ENCODE results near the gene ANKRD34C. TPM values are rescaled to one million over a fixed set of nuclear protein-coding genes. Genes with fewer than 3 reads are reported as not detected.

ANKRD34C gene
- polyA plus RNA-seq, 1 of the 3 experiments (the other 2 are of a cell fraction): not detected

GRCh38 chr15:79233236-79233635 lies 49.3 kb upstream of the ANKRD34C start (continued):
- no peak for TF ChIP-seq USF2 (IDR thresholded peaks at IDR 0.05; ENCODE audit: borderline replicate concordance, low read depth, low read length)

- H3K36me3 ChIP-seq (replicated peaks in 1 of 2; ENCODE audit: control insufficient read depth in 1 of 2, insufficient read depth in 2 of 2, low read length in 1 of 2): no peaks in the 10 kb centered on the region
- H3K4me3 ChIP-seq (ENCODE audit: low read depth in 2 of 2, low read length in 1 of 2): no peak overlapping the region
- no peak for DNase-seq
- CTCF ChIA-PET: interaction anchor here (1.6 kb wide), 1 partner anchor 56 kb away, joined by 3 read pairs; no protein-coding TSS in a partner anchor
- TF ChIP-seq GATA2 (CRISPR knock-in tag; IDR thresholded peaks at IDR 0.05) (no peak), TAF1 (IDR thresholded peaks at IDR 0.05; ENCODE audit: borderline replicate concordance, low read depth, low read length) (no peak), EP300 (IDR thresholded peaks at IDR 0.05; ENCODE audit: borderline replicate concordance in 1 of 2, low read depth in 1 of 2, low read length in 1 of 2) (no peak), USF2 (IDR thresholded peaks at IDR 0.05; ENCODE audit: borderline replicate concordance, low read depth, low read length) (no peak), MEF2A (IDR thresholded peaks at IDR 0.05; ENCODE audit: borderline replicate concordance, low read depth) (no peak), CHD2 (IDR thresholded peaks at IDR 0.05; ENCODE audit: low read length, partially characterized antibody) (no peak), TEAD4 (IDR thresholded peaks at IDR 0.05; ENCODE audit: borderline replicate concordance, insufficient read depth) (no peak)
- H3K4me1 ChIP-seq (ENCODE audit: control insufficient read depth in 1 of 2, insufficient read depth in 2 of 2, low read depth in 1 of 2, low read length in 1 of 2): no peaks in the 10 kb centered on the region
- no peaks in the 10 kb centered on the region for H3F3A ChIP-seq (replicated peaks; ENCODE audit: insufficient read depth)
- POLR2A ChIA-PET: no interaction called here
- no peak overlapping the region for H3K4me2 ChIP-seq
- no peaks in the 10 kb centered on the region for H3K9me2 ChIP-seq
- H3K9ac ChIP-seq: no peak overlapping the region
- H3K27me3 ChIP-seq (ENCODE audit: insufficient read depth): no peaks in the 10 kb centered on the region
- no peaks in the 10 kb centered on the region for H3K9me3 ChIP-seq
- WGBS (ENCODE audit: low lambda C conversion rate): 27% methylated on average over 3 of the region's 3 CpGs
- H2AFZ ChIP-seq (ENCODE audit: low read depth): no peak overlapping the region
- H3K79me2 ChIP-seq (ENCODE audit: insufficient read depth): no peaks in the 10 kb centered on the region
- no peak overlapping the region for H3K27ac ChIP-seq (ENCODE audit: low read depth in 2 of 2, low read length in 1 of 2)
- H4K20me1 ChIP-seq (ENCODE audit: insufficient read depth): no peaks in the 10 kb centered on the region
Measured at GRCh38 chr15:79240036-79240435, 42.5 kb upstream of the ANKRD34C start.

- Histone ChIP-seq H3K9ac (no peak overlapping the region), H3K79me2 (ENCODE audit: insufficient read depth) (no peaks in the 10 kb centered on the region), H3K36me3 (replicated peaks in 1 of 2; ENCODE audit: control insufficient read depth in 1 of 2, insufficient read depth in 2 of 2, low read length in 1 of 2) (no peaks in the 10 kb centered on the region), H3F3A (replicated peaks; ENCODE audit: insufficient read depth) (no peaks in the 10 kb centered on the region), H3K4me1 (ENCODE audit: control insufficient read depth in 1 of 2, insufficient read depth in 2 of 2, low read depth in 1 of 2, low read length in 1 of 2) (no peaks in the 10 kb centered on the region), H3K4me2 (no peak overlapping the region), H3K27me3 (ENCODE audit: insufficient read depth) (no peaks in the 10 kb centered on the region), H4K20me1 (ENCODE audit: insufficient read depth) (no peaks in the 10 kb centered on the region), H2AFZ (ENCODE audit: low read depth) (no peak overlapping the region), H3K9me3 (no peaks in the 10 kb centered on the region), H3K27ac (ENCODE audit: low read depth in 2 of 2, low read length in 1 of 2) (no peak overlapping the region), H3K4me3 (ENCODE audit: low read depth in 2 of 2, low read length in 1 of 2) (no peak overlapping the region), H3K9me2 (no peaks in the 10 kb centered on the region)
- DNase-seq: no peak
- CTCF ChIA-PET: interaction anchor here (1.7 kb wide), 1 partner anchor 34 kb away, joined by 5 read pairs; no protein-coding TSS in a partner anchor
- WGBS (ENCODE audit: low lambda C conversion rate): 57% methylated on average over 11 of the region's 11 CpGs
- no peak for TF ChIP-seq EZH2phosphoT487 (IDR thresholded peaks at IDR 0.05; ENCODE audit: borderline replicate concordance, low read depth)
- no peak for TF ChIP-seq FOXJ3 (CRISPR knock-in tag; IDR thresholded peaks at IDR 0.05)
- no peak for TF ChIP-seq TAF1 (IDR thresholded peaks at IDR 0.05; ENCODE audit: borderline replicate concordance, low read depth, low read length)
- no peak for TF ChIP-seq EP300 (IDR thresholded peaks at IDR 0.05; ENCODE audit: borderline replicate concordance in 1 of 2, low read depth in 1 of 2, low read length in 1 of 2)
- no peak for TF ChIP-seq YY1 (IDR thresholded peaks at IDR 0.05; ENCODE audit: low read depth)
- no peak for TF ChIP-seq SMC3 (IDR thresholded peaks at IDR 0.05; ENCODE audit: low read depth, low read length)
- no peak for TF ChIP-seq TCF12 (IDR thresholded peaks at IDR 0.05)
- no peak for TF ChIP-seq NRF1 (IDR thresholded peaks at IDR 0.05; ENCODE audit: low read depth, low read length)
- no peak for TF ChIP-seq JUND (IDR thresholded peaks at IDR 0.05)
- TF ChIP-seq PBX3 (IDR thresholded peaks at IDR 0.05): no peak
- no peak for TF ChIP-seq GATA2 (CRISPR knock-in tag; IDR thresholded peaks at IDR 0.05)
- TF ChIP-seq RAD21 (IDR thresholded peaks at IDR 0.05; ENCODE audit: low read length): no peak
- no peak for TF ChIP-seq RFX5 (IDR thresholded peaks at IDR 0.05; ENCODE audit: low read length)
- TF ChIP-seq MEF2A (IDR thresholded peaks at IDR 0.05; ENCODE audit: borderline replicate concordance, low read depth): no peak
- TF ChIP-seq FOSL2 (IDR thresholded peaks at IDR 0.05; ENCODE audit: borderline replicate concordance, low read depth): no peak
- POLR2A ChIA-PET: no interaction called here
Measured at GRCh38 chr15:79243723-79244122, 38.8 kb upstream of the ANKRD34C start.
